Keratinocyte (primary cell): ENCODE measurements around the gene SMAD9.

ENCODE experiments used
- EZH2 ChIP-seq: IDR thresholded peaks from one replicate; pipeline ENCODE4 v1.6.1; 2012; ENCODE audit warnings: inconsistent platforms, mild to moderate bottlenecking, low read length, moderate library complexity
- TF ChIP-seq, protein P1 (sequence below), 3 experiments: IDR thresholded peaks in 1 of 3; conservative IDR thresholded peaks in 1 of 3; optimal IDR thresholded peaks in 1 of 3; 2 replicates in 2 of 3; 3 replicates in 1 of 3; pipeline versions ENCODE3 to v1.5.1; 2011; ENCODE audit warnings: low read length in 3 of 3, mild to moderate bottlenecking in 3 of 3, moderate library complexity in 2 of 3, control low read depth in 1 of 3, inconsistent platforms in 1 of 3; ENCODE audit not compliant: insufficient read depth in 2 of 3; ENCODE audit errors: extremely low read depth in 1 of 3

DNA sequence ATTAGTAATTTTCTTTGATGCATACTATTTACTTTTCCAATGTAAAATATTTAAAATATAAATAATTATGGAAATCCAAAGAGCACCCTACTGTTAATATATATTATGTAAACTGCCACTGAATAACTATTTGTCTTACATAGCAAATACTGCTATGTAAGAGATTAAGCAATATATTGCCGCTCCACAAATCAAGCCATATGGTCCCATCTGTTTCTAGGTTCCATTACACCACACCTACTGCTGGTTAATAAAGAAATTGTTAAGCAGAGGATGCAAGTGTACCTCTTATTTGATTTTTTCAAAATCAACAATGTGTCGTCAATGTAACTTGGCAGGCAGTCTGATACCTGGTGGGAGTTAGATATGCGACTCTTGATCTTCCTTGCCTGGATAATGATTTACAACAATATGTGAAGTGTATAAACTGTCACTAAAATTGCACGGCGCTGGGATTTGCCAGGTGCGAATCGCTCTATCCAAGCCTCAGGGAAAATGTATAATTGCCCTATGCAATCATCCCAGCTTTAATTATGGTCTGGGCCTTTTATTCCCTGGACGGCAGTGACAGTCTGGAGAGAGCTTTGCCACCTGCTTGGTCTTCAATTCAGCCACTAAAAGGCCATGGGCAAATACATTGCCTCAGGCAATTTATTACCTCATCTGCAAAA, 16.0 kb downstream of the SMAD9 start:
- TF ChIP-seq, protein P1, sequence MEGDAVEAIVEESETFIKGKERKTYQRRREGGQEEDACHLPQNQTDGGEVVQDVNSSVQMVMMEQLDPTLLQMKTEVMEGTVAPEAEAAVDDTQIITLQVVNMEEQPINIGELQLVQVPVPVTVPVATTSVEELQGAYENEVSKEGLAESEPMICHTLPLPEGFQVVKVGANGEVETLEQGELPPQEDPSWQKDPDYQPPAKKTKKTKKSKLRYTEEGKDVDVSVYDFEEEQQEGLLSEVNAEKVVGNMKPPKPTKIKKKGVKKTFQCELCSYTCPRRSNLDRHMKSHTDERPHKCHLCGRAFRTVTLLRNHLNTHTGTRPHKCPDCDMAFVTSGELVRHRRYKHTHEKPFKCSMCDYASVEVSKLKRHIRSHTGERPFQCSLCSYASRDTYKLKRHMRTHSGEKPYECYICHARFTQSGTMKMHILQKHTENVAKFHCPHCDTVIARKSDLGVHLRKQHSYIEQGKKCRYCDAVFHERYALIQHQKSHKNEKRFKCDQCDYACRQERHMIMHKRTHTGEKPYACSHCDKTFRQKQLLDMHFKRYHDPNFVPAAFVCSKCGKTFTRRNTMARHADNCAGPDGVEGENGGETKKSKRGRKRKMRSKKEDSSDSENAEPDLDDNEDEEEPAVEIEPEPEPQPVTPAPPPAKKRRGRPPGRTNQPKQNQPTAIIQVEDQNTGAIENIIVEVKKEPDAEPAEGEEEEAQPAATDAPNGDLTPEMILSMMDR (optimal IDR thresholded peaks at IDR 0.05 in 1 of 3, IDR thresholded peaks at IDR 0.05 in 1 of 3, conservative IDR thresholded peaks at IDR 0.05 in 1 of 3; ENCODE audit: extremely low read depth in 1 of 3, insufficient read depth in 2 of 3, low read length in 3 of 3), result no peak
- TF ChIP-seq EZH2, result no peak
